Measurements from ENCODE around the gene TAF10.

DNA sequence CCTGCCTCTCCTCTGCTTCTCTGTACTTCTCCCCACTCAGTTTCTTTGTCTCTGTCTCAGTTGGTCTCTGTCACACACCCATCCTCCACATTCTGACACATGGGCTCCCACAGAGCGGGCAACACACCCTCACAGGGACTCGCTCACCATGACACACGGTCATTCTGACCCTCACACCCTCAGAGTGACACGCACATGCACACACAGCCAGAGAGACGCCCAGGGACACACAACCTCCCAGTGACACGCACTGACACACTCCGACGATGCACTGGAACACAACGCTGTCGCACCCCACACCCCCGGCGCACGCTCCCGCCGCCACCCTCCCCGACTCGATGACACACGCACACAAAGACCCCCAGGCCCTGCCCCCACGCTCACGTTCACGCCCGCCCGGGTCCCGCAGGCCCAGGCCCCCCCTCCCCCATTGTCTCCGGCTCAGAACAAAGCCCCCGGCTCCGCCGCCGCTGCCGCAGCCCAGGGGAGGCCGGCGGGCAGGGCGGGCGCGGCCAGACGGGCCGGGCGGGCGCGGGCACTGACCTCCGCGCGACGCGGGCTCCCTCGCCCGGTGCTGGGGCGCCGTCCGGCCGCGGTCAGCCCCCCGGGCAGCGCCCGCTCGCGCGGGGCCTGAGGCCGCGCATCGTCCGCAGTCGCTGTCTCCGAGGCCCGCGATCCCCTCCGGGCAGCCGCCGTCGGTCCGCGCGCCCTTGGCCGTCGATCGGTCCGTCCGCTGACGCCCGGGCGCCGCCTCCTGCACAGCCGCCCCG is 43.2 kb upstream of the TAF10 start:
- TF ChIP-seq, protein P1, sequence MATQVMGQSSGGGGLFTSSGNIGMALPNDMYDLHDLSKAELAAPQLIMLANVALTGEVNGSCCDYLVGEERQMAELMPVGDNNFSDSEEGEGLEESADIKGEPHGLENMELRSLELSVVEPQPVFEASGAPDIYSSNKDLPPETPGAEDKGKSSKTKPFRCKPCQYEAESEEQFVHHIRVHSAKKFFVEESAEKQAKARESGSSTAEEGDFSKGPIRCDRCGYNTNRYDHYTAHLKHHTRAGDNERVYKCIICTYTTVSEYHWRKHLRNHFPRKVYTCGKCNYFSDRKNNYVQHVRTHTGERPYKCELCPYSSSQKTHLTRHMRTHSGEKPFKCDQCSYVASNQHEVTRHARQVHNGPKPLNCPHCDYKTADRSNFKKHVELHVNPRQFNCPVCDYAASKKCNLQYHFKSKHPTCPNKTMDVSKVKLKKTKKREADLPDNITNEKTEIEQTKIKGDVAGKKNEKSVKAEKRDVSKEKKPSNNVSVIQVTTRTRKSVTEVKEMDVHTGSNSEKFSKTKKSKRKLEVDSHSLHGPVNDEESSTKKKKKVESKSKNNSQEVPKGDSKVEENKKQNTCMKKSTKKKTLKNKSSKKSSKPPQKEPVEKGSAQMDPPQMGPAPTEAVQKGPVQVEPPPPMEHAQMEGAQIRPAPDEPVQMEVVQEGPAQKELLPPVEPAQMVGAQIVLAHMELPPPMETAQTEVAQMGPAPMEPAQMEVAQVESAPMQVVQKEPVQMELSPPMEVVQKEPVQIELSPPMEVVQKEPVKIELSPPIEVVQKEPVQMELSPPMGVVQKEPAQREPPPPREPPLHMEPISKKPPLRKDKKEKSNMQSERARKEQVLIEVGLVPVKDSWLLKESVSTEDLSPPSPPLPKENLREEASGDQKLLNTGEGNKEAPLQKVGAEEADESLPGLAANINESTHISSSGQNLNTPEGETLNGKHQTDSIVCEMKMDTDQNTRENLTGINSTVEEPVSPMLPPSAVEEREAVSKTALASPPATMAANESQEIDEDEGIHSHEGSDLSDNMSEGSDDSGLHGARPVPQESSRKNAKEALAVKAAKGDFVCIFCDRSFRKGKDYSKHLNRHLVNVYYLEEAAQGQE (IDR thresholded peaks at IDR 0.05), result no peak
- TF ChIP-seq, protein P2, sequence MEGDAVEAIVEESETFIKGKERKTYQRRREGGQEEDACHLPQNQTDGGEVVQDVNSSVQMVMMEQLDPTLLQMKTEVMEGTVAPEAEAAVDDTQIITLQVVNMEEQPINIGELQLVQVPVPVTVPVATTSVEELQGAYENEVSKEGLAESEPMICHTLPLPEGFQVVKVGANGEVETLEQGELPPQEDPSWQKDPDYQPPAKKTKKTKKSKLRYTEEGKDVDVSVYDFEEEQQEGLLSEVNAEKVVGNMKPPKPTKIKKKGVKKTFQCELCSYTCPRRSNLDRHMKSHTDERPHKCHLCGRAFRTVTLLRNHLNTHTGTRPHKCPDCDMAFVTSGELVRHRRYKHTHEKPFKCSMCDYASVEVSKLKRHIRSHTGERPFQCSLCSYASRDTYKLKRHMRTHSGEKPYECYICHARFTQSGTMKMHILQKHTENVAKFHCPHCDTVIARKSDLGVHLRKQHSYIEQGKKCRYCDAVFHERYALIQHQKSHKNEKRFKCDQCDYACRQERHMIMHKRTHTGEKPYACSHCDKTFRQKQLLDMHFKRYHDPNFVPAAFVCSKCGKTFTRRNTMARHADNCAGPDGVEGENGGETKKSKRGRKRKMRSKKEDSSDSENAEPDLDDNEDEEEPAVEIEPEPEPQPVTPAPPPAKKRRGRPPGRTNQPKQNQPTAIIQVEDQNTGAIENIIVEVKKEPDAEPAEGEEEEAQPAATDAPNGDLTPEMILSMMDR (IDR thresholded peaks at IDR 0.05; ENCODE audit: low read depth, low read length, missing input control), result no peak
- TF ChIP-seq JUND (IDR thresholded peaks at IDR 0.05), result no peak
- no peak for TF ChIP-seq RAD21 (IDR thresholded peaks at IDR 0.05)
- no peak for TF ChIP-seq YY1 (IDR thresholded peaks at IDR 0.05)
- no peak for TF ChIP-seq TAF1 (conservative IDR thresholded peaks at IDR 0.05)
- TF ChIP-seq ATF3 (IDR thresholded peaks at IDR 0.05), result no peak
- no peak for TF ChIP-seq SP1 (IDR thresholded peaks at IDR 0.05)
- TF ChIP-seq EGR1 (IDR thresholded peaks at IDR 0.05; ENCODE audit: low read depth in 2 of 2), result no peak
- TF ChIP-seq, protein P3, sequence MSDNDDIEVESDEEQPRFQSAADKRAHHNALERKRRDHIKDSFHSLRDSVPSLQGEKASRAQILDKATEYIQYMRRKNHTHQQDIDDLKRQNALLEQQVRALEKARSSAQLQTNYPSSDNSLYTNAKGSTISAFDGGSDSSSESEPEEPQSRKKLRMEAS (IDR thresholded peaks at IDR 0.05), result no peak
- TF ChIP-seq ZBTB33 (IDR thresholded peaks at IDR 0.05), result no peak
